ENCODE data around the gene TFAP2E.

Gene TFAP2E

DNA sequence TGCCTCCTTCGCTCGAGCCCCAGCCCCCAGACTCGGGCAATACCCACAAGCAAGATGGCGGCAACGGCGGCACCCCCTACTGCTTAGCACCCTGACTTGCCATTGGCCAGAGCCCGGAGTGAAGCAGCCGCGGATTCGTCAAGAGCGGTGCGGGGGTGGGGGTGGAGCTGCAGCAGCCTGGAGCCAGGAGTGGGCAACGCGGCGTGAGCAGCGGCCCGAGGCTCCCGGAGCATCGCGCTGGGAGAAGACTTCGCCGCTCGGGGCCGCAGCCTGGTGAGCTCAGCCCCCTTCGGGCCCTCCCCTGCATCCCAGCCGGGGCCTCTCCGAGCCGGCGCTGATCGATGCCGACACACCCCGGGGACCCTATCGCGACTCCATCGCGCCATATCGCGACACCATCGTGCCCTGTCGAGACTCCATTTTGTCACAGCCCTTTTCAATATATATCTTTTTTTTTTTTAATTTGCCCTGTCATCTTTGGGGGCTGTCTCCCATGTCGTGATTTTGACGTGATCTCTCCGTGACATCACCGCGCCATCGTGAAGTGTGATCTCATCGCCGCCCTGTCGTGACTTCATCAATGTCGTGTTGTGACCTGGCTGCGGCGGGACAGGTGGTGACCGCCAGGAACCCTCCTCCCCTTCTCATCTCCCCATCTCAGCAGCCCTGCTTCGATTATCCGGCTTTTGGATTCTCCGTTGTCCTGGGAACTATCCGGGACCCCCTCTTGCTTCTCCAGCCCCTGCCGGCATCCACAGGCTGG is 15.3 kb upstream of the TFAP2E start, which contains the start of gene NCDN:
NCDN (plus strand) TSS at position 189 of the 763 bp plus-strand sequence; CDS start at position 581, 392 bp downstream.
- peak; percentile 79 for DNase-seq

DNA sequence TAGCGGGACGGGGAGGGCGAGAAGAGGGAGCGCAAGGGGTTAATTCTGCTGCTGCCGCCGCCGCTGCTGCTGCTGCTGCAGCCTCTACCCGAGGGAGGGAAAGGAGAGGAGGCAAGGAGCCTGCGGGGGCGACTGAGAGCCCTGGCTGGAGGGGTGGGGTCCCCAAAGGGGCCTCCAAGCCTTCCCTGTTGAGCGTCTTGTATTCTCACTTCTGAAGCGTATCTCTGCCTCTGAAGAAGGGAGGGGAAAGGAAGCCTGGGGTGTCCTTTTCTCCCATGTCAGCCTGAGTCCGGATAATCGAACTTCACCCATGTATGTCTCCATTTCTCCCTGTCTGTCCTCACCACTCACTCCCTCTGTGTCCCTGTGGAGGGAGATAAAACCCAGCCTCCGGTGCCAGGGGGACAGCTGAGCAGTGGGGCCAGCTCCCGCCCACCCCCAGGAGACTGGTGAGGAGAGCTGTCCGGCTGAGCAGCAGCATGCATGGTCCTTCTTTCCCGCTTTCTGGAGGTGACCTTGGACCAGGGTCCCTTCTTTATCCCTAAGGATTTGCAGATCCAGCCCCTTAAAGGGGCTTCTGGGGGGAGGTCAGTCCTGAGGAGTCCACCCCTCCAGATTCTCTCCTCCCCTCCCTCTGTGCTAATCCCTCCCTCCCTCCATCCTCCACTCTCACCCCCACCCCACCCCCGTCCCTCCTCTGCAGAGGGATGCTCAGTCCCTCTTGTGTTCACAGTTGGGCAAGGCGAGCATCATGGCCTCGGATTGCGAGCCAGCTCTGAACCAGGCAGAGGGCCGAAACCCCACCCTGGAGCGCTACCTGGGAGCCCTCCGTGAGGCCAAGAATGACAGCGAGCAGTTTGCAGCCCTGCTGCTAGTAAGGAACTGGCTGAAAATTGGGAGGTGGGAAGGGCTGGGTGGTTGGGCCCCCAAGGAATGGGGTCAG is 14.5 kb upstream of the TFAP2E start:
- DNase-seq, result no peak

DNA sequence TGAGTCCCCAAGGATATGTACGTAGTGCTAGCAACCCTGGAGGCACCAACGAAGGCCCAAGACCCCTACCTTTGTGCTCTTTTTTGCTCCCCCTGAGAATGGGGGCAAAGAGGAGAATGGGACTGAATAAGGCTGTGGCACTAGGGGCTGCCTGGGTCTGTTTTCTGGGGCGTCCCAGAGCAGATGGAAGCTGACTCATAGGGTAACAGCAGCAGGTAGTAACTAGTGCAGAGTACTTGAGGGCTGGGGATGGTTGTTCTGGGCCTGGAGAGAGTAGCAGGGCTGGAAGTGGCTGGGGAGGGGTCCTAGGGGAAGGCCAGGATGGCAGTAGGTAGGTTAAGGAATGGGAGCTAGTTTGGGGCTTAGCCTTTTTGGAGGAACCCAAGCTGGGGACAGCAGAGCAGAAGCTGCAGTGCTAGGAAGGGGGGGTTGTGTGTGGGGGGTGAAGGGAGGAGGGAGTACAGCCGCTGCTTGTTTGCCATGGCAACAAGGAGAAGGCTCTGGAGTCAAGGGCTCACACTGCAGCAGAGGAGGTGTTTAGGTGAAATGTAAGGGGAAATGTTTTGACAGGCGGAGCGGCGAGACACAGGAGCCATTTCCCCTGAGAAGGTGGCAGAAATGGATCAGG is 13.7 kb upstream of the TFAP2E start:
- no peak for DNase-seq

DNA sequence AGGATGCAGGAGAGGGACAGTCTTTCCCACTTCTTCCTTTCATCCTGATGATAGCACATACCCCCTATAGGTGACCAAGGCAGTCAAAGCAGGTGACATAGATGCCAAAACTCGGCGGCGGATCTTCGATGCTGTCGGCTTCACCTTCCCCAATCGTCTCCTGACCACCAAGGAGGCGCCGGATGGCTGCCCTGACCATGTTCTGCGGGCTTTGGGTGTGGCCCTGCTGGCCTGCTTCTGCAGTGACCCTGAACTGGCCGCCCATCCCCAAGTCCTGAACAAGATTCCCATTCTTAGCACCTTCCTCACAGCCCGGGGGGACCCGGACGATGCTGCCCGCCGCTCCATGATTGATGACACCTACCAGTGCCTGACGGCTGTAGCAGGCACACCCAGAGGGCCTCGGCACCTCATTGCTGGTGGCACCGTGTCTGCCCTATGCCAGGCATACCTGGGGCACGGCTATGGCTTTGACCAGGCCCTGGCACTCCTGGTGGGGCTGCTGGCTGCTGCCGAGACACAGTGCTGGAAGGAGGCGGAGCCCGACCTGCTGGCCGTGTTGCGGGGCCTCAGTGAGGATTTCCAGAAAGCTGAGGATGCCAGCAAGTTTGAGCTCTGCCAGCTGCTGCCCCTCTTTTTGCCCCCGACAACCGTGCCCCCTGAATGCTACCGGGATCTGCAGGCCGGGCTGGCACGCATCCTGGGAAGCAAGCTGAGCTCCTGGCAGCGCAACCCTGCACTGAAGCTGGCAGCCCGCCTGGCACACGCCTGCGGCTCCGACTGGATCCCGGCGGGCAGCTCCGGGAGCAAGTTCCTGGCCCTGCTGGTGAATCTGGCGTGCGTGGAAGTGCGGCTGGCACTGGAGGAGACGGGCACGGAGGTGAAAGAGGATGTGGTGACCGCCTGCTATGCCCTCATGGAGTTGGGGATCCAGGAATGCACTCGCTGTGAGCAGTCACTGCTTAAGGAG is 12.6 kb upstream of the TFAP2E start:
- DNase-seq, result peak; percentile 19

DNA sequence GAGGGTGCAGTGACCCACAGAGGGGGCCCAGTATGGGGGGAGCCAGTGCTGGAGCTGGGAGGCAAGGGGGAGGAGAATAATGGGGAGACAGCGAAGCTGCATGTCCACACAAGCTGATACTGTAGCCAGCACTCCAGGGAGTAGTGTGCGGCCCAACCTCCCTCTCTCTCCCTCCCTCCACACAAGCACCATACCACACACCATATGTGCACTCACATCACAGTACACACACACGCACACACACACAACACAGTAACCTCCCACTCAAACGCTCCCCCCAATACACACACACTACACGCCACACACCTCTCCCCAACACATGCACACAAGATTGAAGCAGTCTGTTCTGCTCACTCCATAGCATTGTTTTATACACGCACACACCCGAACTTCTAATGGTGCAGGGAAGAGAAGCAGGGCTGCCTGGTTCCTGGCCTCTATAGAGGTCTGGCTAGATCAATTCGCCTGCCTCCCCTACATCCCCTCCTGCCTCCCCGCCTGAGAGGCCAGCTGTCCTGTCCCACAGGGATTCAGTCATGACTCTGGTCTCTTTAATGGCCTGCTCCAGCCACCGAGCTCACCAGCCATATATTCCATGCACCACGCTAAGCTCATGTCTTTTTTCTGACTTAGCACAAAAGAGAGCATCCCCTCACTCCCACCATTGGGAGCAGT is 11.7 kb upstream of the TFAP2E start:
- no peak for DNase-seq

DNA sequence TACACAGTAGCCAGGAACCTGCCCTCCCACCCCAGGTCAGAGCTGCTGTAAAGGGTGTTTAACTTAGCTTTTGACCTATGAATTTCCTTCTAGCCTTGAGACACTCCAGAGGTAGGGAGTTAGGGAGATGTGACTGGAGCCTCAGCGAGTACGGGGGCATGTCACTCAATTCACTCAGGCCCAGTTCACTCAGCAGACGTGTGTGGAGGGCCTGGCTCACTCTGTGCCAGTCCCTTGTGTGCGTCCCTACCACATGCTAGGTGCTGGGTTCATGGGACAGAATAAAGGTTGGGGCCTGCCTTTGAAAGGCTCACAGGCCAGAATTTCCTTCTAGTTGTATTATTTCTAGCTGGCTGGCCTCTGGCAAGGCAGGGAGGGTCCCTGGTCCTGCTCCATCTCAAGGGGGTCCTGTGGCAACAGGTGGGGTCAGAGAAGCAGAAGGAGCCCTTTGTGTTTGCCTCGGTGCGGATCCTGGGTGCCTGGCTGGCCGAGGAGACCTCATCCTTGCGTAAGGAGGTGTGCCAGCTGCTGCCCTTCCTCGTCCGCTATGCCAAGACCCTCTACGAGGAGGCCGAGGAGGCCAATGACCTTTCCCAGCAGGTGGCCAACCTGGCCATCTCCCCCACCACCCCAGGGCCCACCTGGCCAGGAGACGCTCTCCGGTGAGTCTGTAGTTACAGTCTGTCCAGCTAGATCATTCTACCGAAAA is 11.0 kb upstream of the TFAP2E start:
- DNase-seq, result no peak

DNA sequence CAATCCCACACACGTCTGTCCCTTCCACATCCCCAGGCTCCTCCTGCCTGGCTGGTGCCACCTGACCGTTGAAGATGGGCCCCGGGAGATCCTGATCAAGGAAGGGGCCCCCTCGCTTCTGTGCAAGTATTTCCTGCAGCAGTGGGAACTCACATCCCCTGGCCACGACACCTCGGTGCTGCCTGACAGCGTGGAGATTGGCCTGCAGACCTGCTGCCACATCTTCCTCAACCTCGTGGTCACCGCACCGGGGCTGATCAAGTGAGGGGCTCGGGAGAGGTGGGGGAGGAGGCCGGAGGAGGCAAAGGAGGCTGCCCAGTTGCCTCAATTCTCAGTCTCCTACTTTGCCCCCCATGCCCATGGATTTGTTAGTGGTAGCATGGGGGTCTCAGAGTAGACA is 9.9 kb upstream of the TFAP2E start:
- no peak for DNase-seq

DNA sequence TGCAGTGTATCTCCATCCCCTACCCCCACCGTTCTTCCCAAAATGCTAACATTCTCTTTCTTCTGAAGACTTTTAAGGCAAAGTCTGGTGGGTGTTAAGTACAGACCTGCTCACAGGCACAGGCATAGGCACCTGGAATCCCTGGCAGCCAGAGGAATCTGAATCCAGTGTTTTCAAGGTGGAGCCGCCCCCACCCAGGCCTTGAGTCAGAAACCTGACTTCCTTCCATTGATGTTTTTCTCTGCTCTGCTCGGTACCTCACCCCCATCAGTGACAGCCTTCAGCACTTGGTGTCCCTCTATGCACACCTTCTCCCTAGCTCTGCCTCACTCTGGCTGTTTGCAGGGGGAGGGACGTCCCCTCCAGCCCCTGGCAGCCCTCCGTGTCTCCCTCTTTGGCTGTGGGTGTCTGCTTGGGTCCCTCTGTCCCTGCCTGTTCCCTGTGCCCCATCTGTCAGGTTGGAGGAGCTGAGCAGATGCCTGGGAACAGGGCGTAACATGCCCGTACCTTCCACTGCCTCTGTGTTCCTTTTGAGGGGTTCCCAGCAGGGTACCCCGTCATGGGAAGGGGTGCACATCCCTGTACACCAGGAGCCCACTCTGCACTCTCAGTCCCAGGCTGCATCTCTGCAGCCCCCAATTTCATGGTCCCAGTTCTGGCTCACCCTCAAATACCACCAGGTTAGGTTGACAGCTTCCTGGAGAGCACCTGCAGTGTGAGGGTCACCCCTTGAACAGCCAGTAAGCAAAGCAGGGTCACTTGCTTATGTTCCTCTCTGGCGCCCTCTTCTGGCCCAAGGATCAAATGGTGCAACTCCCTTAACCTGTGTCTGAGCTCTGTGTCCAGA is 8.9 kb upstream of the TFAP2E start:
- DNase-seq, result peak; percentile 38

DNA sequence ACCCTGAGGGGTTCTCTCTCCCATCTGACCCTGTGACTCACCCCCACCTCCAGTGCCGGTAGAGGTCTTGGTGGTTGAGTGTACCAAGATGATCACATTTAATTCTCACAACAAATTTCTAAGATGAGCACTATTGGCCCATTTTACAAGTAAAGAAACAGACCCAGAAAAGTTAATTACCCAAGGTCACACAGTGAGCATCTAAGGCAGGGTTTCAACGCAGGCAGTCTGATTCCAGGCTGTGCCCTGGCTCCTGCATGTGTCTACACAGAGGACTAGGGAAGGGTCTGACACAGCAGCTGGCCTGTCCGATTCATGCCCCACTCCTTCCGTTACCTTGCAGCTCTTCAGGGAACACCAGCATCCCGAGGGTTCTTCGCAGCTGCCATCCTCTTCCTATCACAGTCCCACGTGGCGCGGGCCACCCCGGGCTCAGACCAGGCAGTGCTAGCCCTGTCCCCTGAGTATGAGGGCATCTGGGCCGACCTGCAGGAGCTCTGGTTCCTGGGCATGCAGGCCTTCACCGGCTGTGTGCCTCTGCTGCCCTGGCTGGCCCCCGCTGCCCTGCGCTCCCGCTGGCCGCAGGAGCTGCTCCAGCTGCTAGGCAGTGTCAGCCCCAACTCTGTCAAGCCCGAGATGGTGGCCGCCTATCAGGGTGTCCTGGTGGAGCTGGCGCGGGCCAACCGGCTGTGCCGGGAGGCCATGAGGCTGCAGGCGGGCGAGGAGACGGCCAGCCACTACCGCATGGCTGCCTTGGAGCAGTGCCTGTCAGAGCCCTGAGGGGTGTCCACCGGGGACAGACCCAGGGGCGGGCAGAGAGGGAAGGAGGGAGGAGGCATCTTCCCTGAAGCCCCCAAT is 8.0 kb upstream of the TFAP2E start:
- no peak for DNase-seq

DNA sequence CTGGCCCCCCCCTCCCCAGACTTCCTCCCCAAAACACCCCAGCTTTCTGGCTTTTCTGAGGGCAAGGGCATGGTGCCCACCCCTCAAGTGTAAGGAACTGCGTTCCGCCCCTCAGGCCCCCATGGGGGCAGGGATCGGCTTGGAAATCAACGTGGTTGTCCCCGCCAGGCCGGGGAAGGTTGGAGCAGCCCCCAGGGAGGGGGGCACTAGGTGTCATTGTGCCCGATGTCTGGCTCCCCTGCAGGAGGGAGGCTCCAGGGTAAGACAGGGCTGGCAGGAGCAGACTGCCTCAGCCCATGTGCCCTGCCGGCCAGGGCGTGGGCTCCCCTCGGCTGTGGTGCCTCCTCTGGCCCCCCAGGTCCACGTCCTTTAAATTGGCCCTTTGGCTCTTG is 7.4 kb upstream of the TFAP2E start:
- DNase-seq, result no peak

DNA sequence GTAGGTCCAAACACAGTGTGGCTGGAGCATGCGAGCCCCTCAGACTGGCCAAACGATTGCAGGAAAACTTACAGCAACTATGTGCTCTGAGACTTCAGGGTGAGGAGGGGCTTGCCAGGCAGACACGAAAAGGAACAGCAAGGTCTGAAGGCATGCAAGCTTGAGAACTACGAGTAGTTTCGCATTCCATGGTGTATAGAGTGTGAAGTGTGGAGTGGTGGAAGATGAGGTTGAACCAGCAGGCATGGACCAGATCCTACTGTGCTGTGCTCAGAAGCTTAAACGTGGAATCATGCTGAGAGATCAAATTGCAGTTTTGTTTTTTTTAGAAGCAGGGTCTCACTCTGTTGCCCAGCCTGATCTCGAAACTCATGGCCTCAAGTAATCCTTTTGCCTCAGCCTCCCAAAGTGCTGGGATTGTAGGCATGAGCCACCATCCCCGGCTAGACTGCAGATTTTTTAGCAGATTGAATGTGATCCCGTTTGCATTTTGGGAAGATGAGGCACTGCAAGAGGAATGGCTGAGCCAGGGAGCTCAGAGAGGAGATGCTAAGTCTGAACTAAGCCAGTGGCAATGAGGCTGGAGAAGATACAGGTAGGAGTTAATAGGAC is 5.1 kb upstream of the TFAP2E start:
- DNase-seq, result no peak

DNA sequence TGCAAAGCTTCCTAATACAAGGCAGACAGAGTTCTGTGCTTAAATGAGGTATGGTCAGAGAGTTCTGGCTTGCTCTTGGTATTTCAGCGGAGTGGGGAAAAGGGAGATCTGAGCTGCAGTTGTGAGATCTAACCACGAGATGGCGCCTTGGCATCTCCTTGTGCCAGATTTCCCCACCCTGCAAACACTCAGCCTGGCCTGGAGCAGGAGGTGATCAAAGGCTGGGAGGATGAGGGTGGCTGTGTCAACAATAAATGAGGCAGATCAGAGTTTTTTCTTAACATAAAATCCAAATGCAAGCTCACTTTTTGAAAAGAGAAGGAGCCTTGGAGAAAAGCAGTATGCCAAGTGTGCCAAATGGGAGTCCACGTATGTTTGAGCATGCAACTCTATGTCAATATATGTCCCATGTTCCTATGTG is 4.1 kb upstream of the TFAP2E start:
- peak; percentile 70 for DNase-seq

DNA sequence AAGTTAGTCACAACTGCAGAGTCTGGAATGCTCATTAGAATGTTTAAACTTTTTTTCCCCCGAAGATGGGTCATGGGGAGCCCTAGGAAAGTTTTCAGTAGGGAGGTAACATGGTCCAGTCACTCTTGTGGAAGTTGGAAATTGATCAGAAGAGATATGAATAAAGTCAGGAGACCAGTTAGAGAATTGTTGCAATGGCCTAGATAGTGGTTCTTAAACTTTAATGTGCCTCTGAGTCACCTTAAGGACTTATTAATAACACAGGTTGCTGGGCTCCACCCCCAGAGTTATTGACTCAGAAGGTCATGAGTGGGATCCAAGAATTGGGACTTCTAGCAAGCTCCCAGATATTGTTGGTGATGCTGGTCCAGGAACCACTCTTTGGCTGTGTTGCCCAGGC is 3.2 kb upstream of the TFAP2E start:
- no peak for DNase-seq

DNA sequence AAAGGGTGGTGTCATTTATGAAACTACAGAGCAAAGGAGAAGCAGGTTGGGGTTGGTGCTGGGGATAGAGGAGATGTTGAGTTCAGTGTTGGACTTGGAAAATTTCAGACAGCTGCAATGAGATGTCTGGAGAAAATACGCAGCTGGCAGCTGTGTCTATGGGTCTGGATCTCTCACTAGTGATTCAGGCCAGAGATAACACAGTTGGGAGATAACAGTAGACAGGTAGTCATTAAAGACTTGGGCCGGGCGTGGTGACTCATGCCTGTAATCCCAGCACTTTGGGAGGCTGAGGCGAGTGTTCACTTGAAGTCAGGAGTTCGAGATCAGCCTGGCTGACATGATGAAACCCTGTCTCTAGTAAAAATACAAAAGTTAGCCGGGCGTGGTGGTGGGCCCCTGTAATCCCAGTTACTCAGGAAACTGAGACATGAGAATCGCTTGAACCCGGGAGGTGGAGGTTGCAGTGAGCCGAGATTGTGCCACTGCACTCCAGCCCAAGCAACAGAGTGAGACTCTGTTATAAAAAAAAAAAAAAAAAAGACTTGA is 2.5 kb upstream of the TFAP2E start:
- DNase-seq, result no peak

DNA sequence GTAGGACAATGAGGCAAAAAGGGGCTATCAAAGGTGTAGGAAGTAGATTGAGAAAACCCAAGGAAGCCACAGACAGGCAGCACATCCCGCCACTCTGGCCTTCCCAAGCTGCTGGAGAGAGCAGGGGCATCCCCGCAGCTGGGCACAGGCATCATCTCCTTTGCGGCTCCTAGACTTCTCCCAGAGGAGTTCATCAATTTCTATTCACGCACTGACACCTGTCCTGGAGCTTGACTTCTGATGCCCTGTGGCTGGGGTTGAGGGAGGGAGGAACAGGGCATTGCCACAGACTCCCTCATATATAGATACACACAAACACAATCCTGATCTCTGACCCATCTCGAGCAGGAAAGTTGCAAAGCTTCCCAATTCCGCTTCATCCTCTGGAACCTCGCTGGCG is 1.9 kb upstream of the TFAP2E start:
- no peak for DNase-seq

DNA sequence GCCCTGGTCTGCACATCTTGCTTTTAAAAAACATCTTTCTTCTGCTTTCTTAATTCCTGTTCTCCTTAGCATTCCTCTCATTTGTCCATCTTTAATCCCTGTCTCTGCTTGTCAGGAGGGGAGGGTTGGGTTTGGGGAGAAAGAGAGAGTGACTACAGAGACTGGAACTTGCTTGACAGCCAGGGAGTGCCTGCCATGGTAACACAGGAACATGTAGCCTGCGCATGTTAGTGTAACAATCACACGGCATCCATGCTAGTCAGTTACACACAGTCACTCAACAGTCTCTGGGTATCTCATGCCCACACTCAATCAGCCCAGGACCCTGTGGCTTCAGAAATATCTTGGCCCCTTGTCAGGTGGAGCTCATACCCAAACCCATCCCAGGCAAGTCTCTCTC is 818 bp upstream of the TFAP2E start:
- no peak for DNase-seq

DNA sequence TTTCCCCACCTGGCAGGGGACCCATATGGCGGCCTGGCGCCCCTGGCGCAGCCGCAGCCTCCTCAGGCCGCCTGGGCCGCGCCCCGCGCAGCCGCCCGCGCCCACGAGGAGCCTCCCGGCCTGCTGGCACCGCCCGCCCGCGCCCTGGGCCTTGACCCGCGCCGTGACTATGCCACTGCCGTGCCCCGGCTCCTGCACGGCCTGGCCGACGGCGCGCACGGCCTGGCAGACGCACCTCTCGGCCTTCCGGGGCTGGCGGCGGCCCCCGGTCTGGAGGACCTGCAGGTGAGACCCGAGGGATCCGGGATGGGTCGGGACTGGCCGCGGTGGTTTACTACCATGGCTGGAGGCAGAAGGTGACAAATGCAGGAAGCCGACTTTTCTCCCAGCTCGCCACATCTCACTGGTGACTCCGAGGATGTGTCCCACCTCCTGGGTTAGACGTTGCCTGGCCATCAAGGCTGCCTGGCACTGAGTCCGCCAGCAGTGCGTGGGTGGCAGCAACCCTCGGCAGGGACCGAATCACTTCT is 1.1 kb downstream of the TFAP2E start:
- DNase-seq, result no peak
